HG02623 (cell line): ENCODE data around the gene SAMD10.
"Not testable (repeated sequence)": the region's sequence is repeated elsewhere in the genome, so short reads cannot be mapped to it uniquely, and the experiment has no call there.

Experiments used
- ATAC-seq: cut with Tn5 transposase; IDR thresholded peaks from one replicate; pipeline ENCODE4 v1.9.1; 2021; ENCODE audit warnings: moderate library complexity; ENCODE audit not compliant: unreplicated experiment

The SAMD10 gene

DNA sequence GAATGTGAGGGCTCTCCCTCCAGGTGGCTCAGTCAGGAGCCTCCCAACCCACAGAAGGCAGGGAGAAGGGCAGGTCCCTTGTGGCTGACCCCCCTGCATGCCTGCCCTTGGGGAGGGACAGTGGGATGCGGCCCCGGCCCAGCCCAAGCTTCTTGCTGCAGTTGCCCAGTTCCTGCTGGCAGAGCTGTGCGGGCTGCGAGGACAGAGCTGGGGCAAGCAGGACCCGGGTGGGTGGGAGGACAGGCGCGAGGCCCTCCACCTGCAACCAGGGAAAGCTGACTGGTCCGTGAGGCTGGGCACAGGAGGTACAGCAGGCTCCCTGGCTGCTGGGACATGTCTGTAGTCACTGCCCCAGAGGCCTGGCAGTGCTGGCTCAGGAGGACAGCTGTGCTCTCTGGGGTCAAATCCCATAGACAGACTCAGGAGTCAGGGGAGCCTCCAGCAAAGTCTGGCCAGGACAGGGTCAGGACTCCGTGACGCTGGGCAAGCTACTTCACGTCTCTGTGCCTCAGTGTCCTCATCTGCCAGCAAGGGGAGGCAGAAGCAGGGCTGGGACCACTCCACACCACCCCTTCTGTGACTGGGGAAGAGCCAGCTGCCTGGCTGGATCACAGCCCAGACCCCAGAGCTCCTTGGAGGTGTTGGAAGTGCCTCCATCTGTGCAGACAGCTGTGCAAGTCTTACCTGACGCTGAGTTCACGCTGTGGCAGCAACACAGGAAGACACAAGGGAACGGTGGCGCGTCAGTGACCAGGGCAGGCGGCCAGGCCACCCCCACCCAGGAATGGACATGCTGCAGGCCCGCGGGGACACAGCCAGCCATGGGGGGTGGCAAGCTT lies 36.3 kb downstream of the SAMD10 start:
- no peak for ATAC-seq

DNA sequence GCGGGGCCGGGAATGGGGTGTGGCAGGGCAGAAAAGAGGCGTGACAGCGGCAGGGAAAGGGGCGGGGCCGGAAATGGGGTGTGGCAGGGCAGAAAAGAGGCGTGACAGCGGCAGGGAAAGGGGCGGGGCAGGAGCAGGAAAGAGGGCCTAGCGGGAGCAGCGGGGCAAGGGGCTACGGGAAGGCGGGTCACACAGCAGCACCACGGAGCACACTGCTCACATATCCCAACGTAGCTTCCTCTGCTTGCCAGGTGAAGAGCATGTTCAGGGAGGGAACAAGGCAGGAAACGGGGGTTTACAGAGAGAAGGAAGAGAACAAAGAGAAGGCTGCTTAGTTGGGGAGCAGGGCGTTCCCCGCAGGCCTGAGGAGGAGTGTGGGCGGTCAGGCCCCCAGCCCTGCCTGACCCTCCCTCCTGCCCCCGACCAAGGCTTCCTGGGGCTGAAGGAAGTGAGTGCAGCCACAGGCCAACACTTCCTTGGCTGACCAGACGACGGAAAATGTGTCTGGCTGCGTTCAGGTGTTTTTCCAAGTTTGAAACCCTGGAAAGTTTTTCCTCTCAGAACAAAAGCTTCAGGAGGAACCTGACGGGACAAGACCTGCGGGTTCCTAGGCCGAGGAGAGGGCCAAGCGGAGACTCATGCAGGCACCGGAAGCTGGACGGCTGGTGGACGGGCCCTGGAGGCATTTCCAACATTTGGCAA lies 37.0 kb downstream of the SAMD10 start:
- no peak for ATAC-seq

DNA sequence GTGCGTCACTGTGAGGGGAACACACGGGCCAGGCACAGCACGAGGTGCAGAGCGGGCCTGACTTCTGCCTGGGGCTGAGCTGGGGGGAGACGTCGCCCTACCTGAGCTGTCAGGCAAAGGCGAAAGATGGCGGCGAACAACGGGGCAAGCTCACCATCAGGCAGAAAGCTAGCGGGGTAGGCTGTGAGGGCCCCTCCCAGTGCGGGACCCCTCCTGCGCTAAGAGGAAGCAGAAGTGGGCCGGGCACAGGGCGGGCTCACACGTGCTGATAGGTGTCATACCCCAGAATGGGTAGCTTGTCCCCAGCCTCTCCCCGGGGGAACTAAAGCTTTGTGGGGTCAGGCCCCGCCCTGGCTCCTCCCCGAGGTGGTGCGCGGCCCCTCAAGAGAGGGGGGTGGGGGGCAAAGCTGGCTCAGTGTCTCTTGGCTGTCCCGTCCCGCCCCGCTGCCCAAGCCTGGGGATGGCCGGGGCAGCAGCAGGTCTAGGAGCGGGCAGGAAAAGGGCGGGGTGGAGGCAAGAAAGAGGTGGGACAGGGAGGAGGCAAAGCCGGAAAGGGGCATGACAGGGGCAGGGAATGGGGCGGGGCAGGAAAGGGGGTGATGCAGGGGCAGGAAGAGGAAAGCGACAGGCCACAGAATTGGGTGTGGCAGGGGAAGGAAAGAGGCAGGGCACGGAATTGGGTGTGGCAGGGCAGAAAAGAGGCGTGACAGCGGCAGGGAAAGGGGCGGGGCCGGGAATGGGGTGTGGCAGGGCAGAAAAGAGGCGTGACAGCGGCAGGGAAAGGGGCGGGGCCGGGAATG lies 38.0 kb downstream of the SAMD10 start:
- ATAC-seq: no peak

DNA sequence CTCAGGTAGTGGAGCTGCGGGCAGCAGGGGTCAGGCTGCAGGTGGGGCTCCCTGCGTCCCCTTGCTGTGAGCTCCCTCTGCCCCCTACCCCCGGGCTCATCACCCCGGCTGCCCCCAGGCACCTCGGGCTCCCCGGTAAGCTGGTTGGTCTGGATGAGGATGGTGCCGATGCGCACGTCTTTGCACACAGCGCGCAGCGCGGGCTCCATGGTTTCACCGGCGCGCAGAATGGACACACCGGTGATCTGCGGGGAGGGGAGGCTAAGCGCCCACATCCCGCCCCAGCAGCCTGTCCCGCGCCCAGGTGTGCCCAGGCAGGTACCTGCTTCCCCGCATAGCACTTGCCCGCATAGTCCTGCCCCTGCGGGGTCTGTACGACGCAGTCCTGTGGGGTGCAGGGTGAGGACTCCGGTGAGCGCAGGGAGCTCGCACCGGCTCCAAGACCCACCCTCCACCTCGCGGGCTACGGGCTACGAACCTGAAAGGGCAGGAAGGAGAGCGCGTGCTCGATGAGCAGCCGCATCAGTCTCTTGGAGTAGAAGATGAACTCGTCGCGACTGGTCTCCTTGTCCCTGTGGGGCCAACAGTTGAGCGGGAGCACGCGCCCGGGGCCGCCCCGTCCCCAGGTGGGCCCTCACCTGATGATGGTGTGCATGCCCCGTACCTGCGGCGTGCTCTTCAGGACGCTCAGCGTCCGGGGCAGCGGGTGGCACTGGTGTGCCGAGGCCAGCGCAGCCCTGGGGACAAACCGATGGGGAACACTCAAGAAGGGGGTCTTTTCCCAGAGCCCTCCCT lies 38.8 kb downstream of the SAMD10 start:
- ATAC-seq: no peak

DNA sequence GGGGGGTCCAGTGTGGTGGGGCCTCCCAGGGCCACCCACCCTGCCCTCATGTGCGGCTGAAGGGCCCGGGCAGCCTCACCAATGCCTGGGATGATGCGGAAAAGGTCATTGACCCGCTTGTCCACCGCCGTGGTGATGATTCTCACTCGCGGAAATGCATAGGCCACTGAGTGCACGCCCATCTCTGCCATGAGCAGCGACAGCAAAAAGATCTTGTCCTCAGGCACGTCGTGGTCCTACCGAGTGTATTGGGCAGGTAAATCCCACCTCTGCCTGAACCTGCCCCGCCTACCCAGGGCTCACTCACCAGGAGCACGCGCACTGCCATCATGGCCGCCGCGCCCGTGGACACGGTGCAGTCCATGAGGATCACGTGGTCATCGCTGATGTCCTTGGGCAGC lies 39.4 kb downstream of the SAMD10 start:
- ATAC-seq: no peak

DNA sequence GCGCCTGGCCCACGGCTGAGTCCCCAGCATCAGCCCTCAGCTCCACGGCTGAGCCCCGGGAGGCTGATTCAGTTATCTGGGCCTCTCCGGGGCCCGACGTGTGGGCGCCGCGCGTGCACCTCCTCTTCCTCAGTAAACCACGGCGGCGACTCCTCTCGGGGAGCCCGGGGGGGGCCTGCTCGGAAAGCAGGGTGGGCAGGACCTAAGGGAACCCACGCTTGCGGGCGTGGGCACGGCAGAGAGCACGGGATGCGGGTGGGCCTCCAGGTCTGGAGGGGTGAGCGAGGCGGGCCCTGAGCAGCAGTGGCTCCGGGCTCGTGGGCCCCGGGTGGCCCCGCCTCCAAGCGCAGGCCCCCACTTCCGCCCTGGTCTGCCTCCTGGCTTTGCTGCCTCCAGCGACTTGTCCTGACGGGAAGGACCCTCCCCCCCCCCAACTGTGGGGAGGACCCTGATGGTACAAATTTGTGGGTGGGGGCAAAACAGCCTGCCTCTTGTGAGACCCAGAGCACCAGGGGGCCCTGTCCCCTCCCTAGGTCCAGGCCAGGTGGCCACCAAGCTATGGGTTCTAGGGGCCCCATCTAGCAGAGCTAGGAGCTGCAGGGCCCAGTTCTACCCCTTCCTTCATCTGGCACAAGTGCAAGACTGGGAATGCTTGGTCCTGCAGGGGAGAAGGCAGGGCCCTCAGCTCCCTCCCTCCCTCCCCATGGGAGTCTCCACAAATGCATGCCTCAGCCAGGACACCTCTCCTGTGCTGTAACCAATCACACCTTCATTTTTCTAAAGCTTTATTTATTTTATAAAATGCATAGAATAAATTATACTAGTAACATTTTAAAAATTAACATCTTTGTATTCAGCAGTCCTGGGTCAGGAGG lies 40.1 kb downstream of the SAMD10 start:
- ATAC-seq: no peak

DNA sequence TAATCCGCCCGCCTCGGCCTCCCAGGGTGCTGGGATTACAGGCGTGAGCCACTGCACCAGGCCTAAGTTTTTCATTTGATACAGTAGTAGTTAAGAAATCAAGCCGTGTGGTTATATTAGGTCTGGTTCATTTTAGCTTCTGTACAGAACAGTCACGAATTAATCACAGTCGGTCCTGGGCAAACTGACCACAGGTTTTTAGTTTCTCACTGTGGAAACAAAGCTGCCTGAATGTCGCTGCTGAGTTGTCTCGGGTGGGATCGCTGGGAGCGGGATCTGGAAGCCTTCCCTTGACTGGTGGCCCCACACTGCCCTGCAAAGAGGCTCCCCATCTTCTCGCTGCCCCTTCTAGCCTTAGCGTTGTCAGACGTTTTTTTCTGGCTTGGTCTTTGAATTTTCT lies 41.8 kb downstream of the SAMD10 start:
- no peak for ATAC-seq

DNA sequence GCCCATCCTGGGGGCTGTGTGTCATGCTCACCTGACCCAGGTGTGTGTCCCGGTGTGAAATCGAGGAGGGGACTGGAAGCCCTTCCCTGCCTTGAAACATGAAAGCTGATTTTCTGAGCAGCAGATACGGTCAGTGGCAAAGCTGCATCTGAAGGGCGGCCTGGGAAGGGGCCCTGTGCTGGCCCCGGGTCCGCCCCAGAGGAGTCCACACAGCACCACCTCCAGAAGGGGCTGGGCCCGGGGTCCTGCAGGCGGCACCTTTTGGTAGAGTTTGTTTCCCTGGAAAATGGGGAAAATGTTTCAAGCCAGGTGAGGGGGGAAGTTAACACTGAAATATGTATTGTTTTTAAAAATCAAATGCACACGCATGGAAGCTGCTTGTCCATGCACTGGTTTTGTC lies 44.0 kb downstream of the SAMD10 start:
- no peak for ATAC-seq

DNA sequence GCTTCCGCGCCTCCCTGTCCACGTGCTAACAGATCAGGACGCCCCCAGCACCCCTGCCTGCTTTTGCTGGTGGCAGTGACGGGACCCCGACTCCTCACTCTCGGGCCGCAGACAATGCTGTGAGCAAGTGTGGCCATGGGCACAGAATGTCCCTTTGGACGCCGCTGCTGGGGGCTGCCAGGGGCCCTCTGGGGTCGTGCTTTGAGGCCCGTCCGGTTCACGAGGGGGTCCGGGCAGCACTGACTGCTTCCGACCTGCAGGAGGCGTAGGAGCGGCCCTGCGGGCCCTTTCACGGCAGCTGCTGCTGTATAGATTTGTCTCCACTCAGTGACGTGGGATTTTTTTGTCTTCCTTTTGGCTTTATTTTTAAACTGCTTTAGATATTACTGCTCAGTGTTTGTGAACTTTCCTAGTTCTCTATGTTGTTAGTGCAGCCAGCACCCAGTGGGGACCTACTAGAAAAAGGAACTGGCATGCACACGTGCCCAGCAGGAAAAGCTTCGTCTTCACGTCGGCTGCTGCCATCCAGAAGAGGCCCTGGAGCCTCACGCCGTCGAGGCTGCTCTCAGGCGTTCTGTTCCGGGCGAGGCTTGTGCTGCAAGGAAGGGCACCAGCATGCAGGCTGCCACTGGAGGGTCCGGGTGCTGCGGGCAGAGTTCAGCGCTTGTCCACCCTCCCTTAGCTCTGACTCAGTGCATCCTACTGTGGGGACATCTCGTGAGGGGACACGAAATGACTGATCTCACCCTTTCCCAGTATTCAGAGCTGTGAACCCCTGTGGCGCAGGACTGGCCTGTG lies 45.0 kb downstream of the SAMD10 start:
- no peak for ATAC-seq

DNA sequence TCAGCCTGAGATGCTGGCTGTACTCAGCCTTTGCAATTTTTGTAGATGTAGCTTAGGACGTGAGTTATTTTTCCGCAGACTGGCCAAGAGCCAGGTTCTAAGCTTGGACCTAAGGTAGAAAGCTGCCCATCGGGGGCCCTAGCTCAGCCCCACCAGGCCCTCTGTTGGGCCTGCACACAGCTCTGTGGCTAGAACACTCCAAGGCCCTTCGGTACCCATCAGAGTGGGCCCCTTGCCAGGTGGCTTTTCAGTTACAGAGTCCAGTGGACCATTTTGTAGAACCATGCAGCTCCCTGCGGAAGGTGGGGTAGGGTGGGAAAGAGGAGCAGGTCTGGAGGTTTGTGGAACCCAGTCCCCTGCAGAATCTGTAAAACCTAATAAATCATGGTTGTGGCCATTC lies 45.8 kb downstream of the SAMD10 start:
- ATAC-seq: no peak

DNA sequence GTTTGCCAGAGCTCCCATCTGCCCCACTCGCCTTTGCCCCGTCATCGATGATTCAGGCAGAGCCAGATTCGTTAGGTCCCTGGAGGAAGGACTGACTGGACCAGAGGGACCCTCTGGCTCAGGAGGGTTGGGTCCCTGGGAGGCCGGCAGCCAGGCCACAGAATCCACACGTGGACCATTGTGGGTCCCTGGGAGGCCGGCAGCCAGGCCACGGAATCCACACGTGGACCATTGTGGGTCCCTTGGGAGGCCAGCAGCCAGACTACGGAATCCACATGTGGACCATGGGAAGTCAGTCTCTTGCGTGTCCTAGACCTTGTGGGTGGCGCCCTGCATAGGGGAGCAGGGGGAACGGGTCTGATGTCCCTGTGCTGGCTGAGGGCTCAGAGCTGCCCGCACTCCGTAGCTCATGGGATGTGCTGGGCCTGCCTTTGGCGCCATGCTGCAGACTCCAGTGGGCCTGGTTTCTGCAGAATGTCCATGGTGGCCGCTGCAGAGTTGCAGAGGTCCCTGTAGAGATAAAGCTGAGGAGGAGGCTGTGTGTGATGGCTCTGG lies 46.8 kb downstream of the SAMD10 start:
- ATAC-seq: no peak

DNA sequence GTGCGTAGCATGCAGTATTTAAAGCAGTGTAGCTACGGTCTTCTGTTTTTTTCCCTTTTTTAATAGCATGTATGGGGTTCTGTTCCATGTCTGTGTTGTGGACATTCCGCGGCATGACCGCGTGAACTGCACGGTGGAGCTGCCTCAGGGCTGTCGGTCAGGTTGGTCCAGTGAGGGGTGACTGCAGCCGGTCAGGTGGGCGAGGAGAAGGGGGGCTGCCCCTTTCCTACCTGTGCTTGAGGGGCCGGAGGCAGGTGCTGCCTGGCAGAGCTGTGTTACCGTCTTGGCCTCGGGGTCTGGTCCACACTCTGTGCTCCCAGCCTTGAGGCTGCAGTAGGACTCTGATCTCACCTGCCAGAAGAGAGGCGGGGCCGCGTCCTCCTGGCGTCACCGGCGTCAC lies 47.7 kb downstream of the SAMD10 start:
- no peak for ATAC-seq

DNA sequence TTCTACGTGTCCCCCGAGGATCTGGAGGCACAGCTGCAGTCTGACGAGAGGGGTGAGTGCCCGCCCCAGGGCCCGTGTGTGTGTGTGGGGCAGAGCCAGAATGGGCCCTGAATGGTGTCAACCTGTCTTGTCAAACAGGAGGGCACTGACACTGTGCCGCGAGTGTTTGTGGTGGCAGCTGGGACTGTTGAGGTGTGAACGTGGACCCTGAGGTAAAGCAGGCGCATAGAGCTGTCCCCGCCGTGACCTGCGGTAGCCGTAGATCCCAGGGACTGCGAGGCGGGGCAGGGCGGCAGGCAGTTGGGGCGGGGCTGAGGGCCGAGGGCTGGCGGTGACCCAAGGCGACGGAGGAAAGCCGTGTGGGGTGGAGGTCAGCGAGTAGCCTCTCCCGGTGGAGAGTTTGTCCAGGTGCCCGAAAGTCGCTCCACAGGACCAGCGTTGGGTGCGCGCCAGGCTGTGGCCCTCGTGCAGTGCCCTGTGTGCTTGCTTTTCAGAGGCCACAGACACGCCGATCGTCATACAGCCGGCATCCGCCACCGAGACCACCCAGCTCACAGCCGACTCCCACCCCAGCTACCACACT lies 48.4 kb downstream of the SAMD10 start:
- ATAC-seq: no peak

DNA sequence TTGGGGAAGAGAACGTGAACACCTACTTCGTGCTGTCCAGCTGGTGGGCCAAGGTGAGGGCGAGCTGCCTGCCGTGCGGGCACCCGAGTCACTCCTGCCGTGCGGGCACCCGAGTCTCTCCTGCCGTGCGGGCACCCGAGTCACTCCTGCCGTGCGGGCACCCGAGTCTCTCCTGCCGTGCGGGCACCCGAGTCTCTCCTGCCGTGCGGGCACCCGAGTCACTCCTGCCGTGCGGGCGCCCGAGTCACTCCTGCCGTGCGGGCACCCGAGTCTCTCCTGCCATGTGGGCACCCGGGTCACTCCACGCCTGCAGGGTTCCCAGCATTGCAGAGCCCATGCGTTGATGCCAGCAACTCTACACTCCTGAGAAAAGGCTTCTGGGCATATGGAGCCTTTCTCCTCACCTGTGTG lies 50.0 kb downstream of the SAMD10 start:
- ATAC-seq: not testable (repeated sequence)

DNA sequence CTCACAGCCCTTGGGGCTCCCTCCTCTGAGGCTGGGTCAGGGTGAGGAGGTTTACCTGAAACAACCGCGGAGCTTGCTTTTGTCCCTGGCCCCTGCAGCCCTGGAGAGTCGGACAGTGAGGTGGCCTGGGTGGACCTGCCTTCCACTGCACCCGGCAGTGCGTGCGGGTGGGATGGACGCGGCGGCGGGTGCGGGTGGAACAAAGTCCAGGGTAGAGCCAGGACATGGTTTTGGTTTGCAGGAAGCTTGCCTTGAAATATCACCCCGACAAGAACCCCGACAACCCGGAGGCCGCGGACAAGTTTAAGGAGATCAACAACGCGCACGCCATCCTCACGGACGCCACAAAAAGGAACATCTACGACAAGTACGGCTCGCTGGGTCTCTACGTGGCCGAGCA lies 50.4 kb downstream of the SAMD10 start:
- ATAC-seq: no peak

DNA sequence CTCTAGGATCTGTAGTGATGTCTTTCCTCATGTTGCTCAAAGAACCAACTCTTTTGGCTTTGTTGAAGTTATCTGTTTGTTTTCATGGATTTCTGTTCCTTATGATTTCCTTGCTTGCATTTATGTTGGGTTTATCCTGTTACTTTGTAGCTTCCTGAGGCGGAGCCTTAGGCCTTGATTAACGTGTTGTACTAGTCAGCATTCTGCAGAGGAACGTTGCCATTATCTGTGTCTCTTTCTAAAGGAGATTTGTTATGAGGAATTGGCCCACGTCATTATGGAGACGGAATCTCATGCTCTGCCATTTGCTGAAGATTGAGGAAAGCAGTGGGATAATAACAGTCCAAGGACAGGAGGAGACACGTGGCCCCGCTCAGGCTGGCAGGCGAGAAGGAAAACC lies 53.1 kb downstream of the SAMD10 start:
- no peak for ATAC-seq

DNA sequence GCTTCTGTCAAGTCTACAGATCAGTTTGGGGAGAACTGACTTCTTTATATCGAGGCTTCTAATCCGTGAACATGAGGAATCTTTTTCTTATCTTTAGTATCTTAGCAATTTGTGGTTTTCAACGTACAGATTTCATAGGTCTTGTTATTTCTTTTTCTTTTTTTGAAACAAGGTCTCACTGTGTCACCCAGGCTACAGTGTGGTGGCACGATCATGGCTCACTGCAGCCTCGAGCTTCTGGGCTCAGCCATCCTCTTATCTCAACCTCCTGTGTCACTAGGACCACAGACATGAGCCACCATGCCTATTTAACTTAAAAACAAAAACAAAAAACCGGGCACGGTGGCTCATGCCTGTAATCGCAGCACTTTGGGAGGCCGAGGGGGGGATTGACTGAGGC lies 55.2 kb downstream of the SAMD10 start:
- ATAC-seq: no peak
